GM12878 (cell line): Measurements from ENCODE around the gene TNK2.

Experiments used
- ATF7 ChIP-seq: fragments of 450-650 bp; IDR thresholded peaks from 2 replicates; pipeline ENCODE4 v1.6.1; 2016; ENCODE audit warnings: low read depth, mild to moderate bottlenecking
- CTCF ChIP-seq, 3 experiments: IDR thresholded peaks in 2 of 3; conservative IDR thresholded peaks in 1 of 3; 2 replicates each; pipeline ENCODE4 v1.5.1; 2011; ENCODE audit warnings: low read depth in 3 of 3, low read length in 3 of 3, mild to moderate bottlenecking in 3 of 3, control low read depth in 2 of 3, moderate library complexity in 2 of 3, inconsistent platforms in 1 of 3, mixed read lengths in 1 of 3; ENCODE audit not compliant: control insufficient read depth in 2 of 3, insufficient read depth in 1 of 3; ENCODE audit errors: extremely low read depth in 1 of 3
- E4F1 ChIP-seq: fragments of 450-650 bp; IDR thresholded peaks from 2 replicates; pipeline ENCODE4 v1.6.1; 2018; ENCODE audit warnings: borderline replicate concordance, mild to moderate bottlenecking; ENCODE audit not compliant: partially characterized antibody
- HCFC1 ChIP-seq: fragments of 150-350 bp; IDR thresholded peaks from 2 replicates; pipeline ENCODE4 v1.6.1; 2014; ENCODE audit warnings: low read length
- JUND ChIP-seq: IDR thresholded peaks from 2 replicates; pipeline ENCODE4 v1.6.1; 2012; ENCODE audit warnings: low read depth, mild to moderate bottlenecking, low read length, improper control_type of control experiment, moderate library complexity
- MEF2A ChIP-seq: IDR thresholded peaks from 2 replicates; pipeline ENCODE4 v1.6.1; 2011; ENCODE audit warnings: low read depth, mild to moderate bottlenecking, low read length, moderate library complexity; ENCODE audit not compliant: insufficient read depth
- NFYB ChIP-seq: IDR thresholded peaks from 2 replicates; pipeline ENCODE4 v1.6.1; 2011; ENCODE audit warnings: low read depth, mild to moderate bottlenecking, low read length, improper control_type of control experiment, moderate library complexity; ENCODE audit not compliant: insufficient read depth
- PAX5 ChIP-seq: IDR thresholded peaks from 2 replicates; pipeline ENCODE4 v1.6.1; 2011; ENCODE audit warnings: low read depth, low read length, borderline replicate concordance
- SMC3 ChIP-seq: IDR thresholded peaks from 2 replicates; pipeline ENCODE4 v1.6.1; 2011; ENCODE audit warnings: low read length, improper control_type of control experiment, borderline replicate concordance

GRCh38 chr3:195914648-195915473 is 6.5 kb upstream of the TNK2 start:
- TF ChIP-seq HCFC1: 0 out of 2 replicates have a peak, but pooled peaks have one; percentile 10
- TF ChIP-seq PAX5: no peak
- TF ChIP-seq CTCF (IDR thresholded peaks at IDR 0.05 in 2 of 3, conservative IDR thresholded peaks at IDR 0.05 in 1 of 3; ENCODE audit: control insufficient read depth in 2 of 3, extremely low read depth in 1 of 3, insufficient read depth in 1 of 3, low read depth in 3 of 3, low read length in 3 of 3): peak; percentile 91 to 98 (median 94); a peak in 5 of 6 replicates
- no peak for TF ChIP-seq E4F1
- TF ChIP-seq JUND: 0 out of 2 replicates have a peak, but pooled peaks have one; percentile 11
- TF ChIP-seq ATF7: peak; percentile 91
- peak; percentile 99 for TF ChIP-seq SMC3
- TF ChIP-seq NFYB: peak; percentile 88
- TF ChIP-seq MEF2A: no peak
